ENCODE results near the gene MUL1. TPM values are rescaled to one million over a fixed set of nuclear protein-coding genes. Genes with fewer than 3 reads are reported as not detected.

The MUL1 gene
- total RNA-seq, 1 donor from 2014 or later, result 31.1 TPM

DNA sequence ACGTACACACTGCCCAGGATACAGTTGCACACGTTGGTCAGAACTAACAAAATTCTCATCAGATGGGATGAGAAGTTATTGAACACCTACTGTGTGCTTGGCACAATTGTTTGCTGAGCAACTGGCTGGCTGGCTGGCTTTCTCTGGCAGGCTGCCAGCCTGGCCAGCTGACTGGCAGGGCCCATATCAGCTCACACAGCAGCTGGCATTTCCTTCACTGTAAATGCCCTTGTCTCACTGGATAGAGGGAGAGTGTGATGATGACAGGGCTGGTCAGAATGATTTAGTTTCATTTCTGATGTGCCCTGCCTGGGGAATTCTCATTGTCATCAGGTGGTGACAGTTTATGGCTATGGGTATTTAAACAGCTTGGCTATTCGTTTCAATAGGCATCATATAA lies 37.8 kb downstream of the MUL1 start:
- Mint-ChIP-seq H3K4me1 (ENCODE audit: unreplicated experiment) (peaks cover 5% of the 10 kb centered on the region), H3K27ac (no peak overlapping the region), H3K4me3 (no peak overlapping the region), H3K9me3 (no peaks in the 10 kb centered on the region), H3K27me3 (peaks cover 45% of the 10 kb centered on the region), H3K36me3 (no peaks in the 10 kb centered on the region)
- TF ChIP-seq, protein P1, sequence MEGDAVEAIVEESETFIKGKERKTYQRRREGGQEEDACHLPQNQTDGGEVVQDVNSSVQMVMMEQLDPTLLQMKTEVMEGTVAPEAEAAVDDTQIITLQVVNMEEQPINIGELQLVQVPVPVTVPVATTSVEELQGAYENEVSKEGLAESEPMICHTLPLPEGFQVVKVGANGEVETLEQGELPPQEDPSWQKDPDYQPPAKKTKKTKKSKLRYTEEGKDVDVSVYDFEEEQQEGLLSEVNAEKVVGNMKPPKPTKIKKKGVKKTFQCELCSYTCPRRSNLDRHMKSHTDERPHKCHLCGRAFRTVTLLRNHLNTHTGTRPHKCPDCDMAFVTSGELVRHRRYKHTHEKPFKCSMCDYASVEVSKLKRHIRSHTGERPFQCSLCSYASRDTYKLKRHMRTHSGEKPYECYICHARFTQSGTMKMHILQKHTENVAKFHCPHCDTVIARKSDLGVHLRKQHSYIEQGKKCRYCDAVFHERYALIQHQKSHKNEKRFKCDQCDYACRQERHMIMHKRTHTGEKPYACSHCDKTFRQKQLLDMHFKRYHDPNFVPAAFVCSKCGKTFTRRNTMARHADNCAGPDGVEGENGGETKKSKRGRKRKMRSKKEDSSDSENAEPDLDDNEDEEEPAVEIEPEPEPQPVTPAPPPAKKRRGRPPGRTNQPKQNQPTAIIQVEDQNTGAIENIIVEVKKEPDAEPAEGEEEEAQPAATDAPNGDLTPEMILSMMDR (conservative IDR thresholded peaks at IDR 0.05), result no peak
- DNase-seq (ENCODE audit: extremely low spot score, unreplicated experiment), result no peak

GRCh38 chr1:20469406-20470076 lies 38.4 kb downstream of the MUL1 start:
- TF ChIP-seq, protein P1 (conservative IDR thresholded peaks at IDR 0.05), result no peak
- Mint-ChIP-seq H3K27ac (no peak overlapping the region), H3K4me3 (no peak overlapping the region), H3K36me3 (no peaks in the 10 kb centered on the region), H3K9me3 (no peaks in the 10 kb centered on the region), H3K27me3 (peaks cover 39% of the 10 kb centered on the region), H3K4me1 (ENCODE audit: unreplicated experiment) (no peaks in the 10 kb centered on the region)
- DNase-seq (ENCODE audit: extremely low spot score, unreplicated experiment), result no peak

- Mint-ChIP-seq H3K27me3 (peaks cover 33% of the 10 kb centered on the region), H3K4me3 (no peak overlapping the region), H3K9me3 (no peaks in the 10 kb centered on the region), H3K27ac (no peak overlapping the region), H3K36me3 (no peaks in the 10 kb centered on the region), H3K4me1 (ENCODE audit: unreplicated experiment) (no peaks in the 10 kb centered on the region)
- no peak for DNase-seq (ENCODE audit: extremely low spot score, unreplicated experiment)
- TF ChIP-seq, protein P1 (conservative IDR thresholded peaks at IDR 0.05), result no peak
Measured at GRCh38 chr1:20466273-20466672, 41.7 kb downstream of the MUL1 start.

- no peak for DNase-seq (ENCODE audit: extremely low spot score, unreplicated experiment)
- Mint-ChIP-seq H3K4me1 (ENCODE audit: unreplicated experiment) (no peaks in the 10 kb centered on the region), H3K36me3 (no peaks in the 10 kb centered on the region), H3K9me3 (peaks cover under 1% of the 10 kb centered on the region), H3K27me3 (peaks cover 30% of the 10 kb centered on the region), H3K27ac (no peak overlapping the region), H3K4me3 (no peak overlapping the region)
- TF ChIP-seq, protein P1 (conservative IDR thresholded peaks at IDR 0.05), result no peak
Measured at GRCh38 chr1:20465187-20465586, 42.8 kb downstream of the MUL1 start.

- DNase-seq (ENCODE audit: extremely low spot score, unreplicated experiment), result no peak
- Mint-ChIP-seq H3K4me3 (no peak overlapping the region), H3K27ac (no peak overlapping the region), H3K27me3 (peaks cover 30% of the 10 kb centered on the region), H3K36me3 (no peaks in the 10 kb centered on the region), H3K4me1 (ENCODE audit: unreplicated experiment) (no peaks in the 10 kb centered on the region), H3K9me3 (peaks cover 5% of the 10 kb centered on the region)
- TF ChIP-seq, protein P1 (conservative IDR thresholded peaks at IDR 0.05), result no peak
Measured at GRCh38 chr1:20463502-20463901, 44.4 kb downstream of the MUL1 start.

All from type B pancreatic cell (in vitro differentiated cells).